ENCODE results near the gene DDIT3.

Gene DDIT3

DNA sequence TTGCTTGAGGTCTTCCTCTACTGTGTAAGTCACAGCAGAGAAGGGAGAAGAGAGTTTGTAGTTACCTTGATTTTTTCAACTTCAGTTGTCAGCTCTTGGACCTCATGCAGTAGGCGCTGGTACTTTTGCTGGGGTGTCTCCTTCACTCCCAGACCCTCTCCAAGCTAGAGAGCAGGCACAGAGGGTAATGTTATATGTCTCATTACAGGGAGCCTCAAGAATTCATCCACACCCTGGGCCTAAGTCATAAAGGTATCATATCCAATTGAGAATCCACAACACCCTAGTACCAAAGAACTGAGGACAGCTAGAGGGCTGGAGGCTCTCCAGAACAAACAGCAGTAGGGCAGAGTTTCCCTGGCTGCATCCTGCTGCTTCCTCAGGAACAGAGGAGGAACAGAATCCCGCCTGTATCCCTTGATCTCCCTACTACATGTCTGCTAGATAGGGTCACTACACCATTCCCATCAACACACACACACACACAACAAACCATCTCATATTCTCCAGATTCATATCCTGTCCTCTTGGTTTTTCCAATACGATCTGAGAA is 14.8 kb upstream of the DDIT3 start:
- peaks cover 47% of the 10 kb centered on the region for H3K36me3 ChIP-seq

DNA sequence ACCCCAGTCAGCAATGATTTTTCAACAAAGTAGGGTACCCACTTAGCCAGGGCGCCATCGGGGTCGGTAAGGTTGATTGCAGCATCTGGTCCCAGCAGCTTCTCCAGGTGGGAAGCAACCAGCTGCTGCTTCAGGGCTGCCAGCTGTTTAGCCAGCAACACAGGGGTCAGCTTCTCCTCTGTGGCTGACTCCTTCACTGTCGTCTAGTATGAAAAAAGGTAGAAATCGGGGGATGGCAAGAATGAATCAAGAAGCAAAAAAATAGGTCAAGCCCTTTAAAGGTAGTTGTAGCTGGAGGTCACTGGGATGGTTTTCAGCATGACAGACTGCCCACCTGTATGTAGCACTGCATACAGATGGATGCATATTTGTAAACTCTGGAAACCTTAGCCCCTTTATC is 13.9 kb upstream of the DDIT3 start:
- TF ChIP-seq, protein P1, sequence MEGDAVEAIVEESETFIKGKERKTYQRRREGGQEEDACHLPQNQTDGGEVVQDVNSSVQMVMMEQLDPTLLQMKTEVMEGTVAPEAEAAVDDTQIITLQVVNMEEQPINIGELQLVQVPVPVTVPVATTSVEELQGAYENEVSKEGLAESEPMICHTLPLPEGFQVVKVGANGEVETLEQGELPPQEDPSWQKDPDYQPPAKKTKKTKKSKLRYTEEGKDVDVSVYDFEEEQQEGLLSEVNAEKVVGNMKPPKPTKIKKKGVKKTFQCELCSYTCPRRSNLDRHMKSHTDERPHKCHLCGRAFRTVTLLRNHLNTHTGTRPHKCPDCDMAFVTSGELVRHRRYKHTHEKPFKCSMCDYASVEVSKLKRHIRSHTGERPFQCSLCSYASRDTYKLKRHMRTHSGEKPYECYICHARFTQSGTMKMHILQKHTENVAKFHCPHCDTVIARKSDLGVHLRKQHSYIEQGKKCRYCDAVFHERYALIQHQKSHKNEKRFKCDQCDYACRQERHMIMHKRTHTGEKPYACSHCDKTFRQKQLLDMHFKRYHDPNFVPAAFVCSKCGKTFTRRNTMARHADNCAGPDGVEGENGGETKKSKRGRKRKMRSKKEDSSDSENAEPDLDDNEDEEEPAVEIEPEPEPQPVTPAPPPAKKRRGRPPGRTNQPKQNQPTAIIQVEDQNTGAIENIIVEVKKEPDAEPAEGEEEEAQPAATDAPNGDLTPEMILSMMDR (IDR thresholded peaks at IDR 0.05; ENCODE audit: low read depth, low read length), result no peak
- Histone ChIP-seq H3K9me3 (no peaks in the 10 kb centered on the region), H3K4me1 (no peaks in the 10 kb centered on the region), H3K36me3 (peaks cover 54% of the 10 kb centered on the region), H3K4me3 (ENCODE audit: low read depth, low read length) (no peak overlapping the region), H3K27me3 (no peaks in the 10 kb centered on the region)
- no peak for DNase-seq

More for the DNA sequence above, 14.8 kb upstream of the DDIT3 start:
- Histone ChIP-seq H3K4me3 (ENCODE audit: low read depth, low read length) (no peak overlapping the region), H3K4me1 (no peaks in the 10 kb centered on the region), H3K27me3 (no peaks in the 10 kb centered on the region), H3K9me3 (no peaks in the 10 kb centered on the region)
- DNase-seq, result no peak
- TF ChIP-seq, protein P1 (IDR thresholded peaks at IDR 0.05; ENCODE audit: low read depth, low read length), result no peak

DNA sequence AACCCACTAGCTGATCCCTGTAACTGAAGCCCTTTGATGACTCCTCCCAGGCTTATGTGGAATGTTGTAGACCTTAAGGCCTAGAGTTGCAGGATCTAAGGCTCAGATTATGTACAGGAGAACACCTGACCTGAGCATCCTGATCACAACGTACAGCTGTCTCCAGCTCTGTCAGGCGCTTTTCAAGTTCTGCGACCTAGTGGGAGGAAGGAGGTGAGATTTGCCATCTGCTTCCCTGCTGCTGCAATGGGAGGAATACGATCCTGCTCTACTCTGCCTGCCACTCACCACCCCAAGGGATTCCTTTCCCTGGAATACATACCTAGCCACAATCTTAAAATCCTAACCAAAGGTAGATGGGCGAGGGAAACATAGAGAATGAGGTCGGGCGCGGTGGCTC is 12.8 kb upstream of the DDIT3 start:
- Histone ChIP-seq H3K9me3 (no peaks in the 10 kb centered on the region), H3K27me3 (no peaks in the 10 kb centered on the region), H3K36me3 (peaks cover 63% of the 10 kb centered on the region), H3K4me3 (ENCODE audit: low read depth, low read length) (no peak overlapping the region), H3K4me1 (no peaks in the 10 kb centered on the region)
- no peak for DNase-seq
- TF ChIP-seq, protein P1 (IDR thresholded peaks at IDR 0.05; ENCODE audit: low read depth, low read length), result no peak

DNA sequence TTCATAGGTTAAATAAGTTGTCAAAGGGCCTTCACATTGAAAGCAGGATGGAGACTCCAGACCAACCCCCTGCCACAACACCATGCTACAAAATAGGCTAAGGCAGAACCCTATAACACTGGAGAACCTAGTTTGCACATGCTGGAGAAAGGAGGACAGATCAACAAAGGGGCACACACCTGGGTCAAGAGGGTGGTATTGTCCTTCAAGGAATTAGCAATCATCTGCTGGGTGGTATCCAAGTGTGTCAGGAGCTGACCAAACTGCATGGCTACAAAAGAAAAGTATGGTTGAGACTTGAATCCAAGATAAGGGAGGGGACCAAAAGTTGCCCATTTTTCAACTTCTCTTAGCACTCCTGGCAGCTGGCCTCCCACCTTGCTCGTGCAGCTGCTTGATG is 11.5 kb upstream of the DDIT3 start:
- DNase-seq, result no peak
- H3K4me3 ChIP-seq (ENCODE audit: low read depth, low read length), result no peak overlapping the region
- H3K27me3 ChIP-seq, result no peaks in the 10 kb centered on the region
- TF ChIP-seq, protein P1 (IDR thresholded peaks at IDR 0.05; ENCODE audit: low read depth, low read length), result no peak
- peaks cover 72% of the 10 kb centered on the region for H3K36me3 ChIP-seq
- no peaks in the 10 kb centered on the region for H3K4me1 ChIP-seq
- no peaks in the 10 kb centered on the region for H3K9me3 ChIP-seq

DNA sequence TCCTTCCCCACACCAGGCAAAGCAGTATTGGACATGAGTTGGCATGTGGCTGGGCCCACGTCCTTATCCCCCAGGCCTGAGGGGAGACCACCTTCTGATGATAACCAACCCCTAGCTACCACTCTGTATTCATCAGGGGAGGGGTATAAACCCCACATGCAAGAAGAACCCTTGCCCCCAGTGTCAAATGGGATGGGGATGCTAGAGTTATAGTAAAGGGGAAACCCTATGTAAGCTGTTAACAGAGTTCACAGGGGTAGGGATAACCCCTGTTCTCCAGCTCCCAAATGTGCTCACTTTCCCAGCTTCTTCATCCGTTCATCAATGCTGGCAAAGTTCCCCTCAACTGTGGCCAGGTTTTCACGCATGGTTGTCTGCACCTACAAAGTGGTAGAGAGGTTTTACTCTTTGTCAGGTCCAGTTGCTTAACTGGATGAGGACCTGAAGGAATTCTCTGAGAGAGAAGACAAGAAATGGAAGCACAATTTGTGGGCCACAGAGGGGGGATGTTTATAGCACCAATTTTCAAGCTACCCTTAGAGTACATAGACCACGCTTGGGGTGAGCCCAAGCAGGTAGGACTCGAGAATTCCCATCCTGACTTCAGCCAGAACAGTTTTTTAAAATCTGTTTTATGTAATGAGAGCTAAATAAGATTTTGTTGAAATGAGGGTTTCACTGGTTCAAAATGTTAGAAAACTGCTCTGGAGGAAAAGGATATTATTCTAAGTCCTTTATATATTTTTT is 10.3 kb upstream of the DDIT3 start:
- H3K27me3 ChIP-seq, result no peaks in the 10 kb centered on the region
- peaks cover 80% of the 10 kb centered on the region for H3K36me3 ChIP-seq
- DNase-seq, result no peak
- TF ChIP-seq, protein P1 (IDR thresholded peaks at IDR 0.05; ENCODE audit: low read depth, low read length), result no peak
- H3K9me3 ChIP-seq, result no peaks in the 10 kb centered on the region
- H3K4me1 ChIP-seq, result no peaks in the 10 kb centered on the region
- no peak overlapping the region for H3K4me3 ChIP-seq (ENCODE audit: low read depth, low read length)

DNA sequence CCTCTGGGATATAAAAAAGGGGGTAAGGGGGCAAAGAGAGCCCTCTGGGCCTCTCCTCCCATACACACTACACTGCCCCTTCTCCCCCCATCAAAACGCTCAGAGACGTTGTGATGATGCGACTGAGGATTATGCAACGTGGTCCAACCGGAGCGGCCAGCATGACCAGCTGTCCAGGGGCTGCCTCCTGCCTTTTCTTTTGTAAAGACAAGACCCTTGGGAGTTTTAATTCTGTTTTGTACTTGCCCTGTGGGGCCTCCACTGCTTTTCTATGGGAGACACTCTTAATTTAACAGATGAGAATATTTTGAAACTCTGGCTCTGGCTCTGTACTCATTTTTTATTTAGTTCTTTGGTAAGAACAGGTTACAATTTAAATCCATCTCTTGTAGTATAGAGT is 9.5 kb upstream of the DDIT3 start:
- Histone ChIP-seq H3K36me3 (peaks cover 77% of the 10 kb centered on the region), H3K4me1 (no peaks in the 10 kb centered on the region), H3K27me3 (no peaks in the 10 kb centered on the region), H3K4me3 (ENCODE audit: low read depth, low read length) (no peak overlapping the region), H3K9me3 (no peaks in the 10 kb centered on the region)
- TF ChIP-seq, protein P1 (IDR thresholded peaks at IDR 0.05; ENCODE audit: low read depth, low read length), result no peak
- DNase-seq, result no peak

Measured in BE2C (cell line).